Stimulated activated CD4-positive, alpha-beta T cell treated with anti-CD3 and anti-CD28 coated beads, Interleukin-4, amount 100 ng/mL, for 1 hour (primary cell): Measurements from ENCODE around the gene EPB42.

Experiments
- DNase-seq: peaks from one replicate; pipeline ENCODE4 v3.0.0-alpha.2; 2020

Gene EPB42

GRCh38 chr15:43220991-43221403, at the start of gene EPB42:
Gene EPB42, minus strand, starts transcription at chr15:43221018. Its CDS starts 193 bp downstream, at chr15:43220825.
- no peak for DNase-seq

DNA sequence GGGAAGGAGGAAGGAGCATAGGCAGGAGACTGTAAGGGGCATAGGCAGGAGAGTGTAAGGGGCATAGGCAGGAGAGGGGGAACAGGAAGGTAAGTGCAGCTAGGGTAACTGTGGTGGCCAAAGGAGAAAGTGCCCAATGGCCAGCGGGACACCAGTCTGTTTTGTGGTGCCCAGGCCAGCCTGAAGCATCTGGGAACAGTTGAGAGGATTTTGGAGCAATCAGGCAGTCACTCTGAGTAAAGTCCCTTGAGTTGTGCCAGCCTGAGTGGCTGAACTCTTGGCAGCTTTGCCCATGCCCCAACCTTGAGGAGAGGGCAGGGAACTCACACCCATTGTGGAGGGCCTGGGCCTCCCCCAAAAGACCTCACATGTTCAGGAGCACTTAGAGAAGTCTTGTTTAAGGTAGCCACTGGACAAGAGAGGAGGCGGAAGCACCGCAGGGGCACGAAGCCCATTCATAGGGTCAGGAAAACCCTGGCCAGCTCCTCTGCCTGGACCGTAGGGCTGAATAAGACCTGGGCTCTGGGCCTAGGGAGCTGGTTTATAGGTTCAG, 49.4 kb upstream of the EPB42 start:
- DNase-seq = no peak

DNA sequence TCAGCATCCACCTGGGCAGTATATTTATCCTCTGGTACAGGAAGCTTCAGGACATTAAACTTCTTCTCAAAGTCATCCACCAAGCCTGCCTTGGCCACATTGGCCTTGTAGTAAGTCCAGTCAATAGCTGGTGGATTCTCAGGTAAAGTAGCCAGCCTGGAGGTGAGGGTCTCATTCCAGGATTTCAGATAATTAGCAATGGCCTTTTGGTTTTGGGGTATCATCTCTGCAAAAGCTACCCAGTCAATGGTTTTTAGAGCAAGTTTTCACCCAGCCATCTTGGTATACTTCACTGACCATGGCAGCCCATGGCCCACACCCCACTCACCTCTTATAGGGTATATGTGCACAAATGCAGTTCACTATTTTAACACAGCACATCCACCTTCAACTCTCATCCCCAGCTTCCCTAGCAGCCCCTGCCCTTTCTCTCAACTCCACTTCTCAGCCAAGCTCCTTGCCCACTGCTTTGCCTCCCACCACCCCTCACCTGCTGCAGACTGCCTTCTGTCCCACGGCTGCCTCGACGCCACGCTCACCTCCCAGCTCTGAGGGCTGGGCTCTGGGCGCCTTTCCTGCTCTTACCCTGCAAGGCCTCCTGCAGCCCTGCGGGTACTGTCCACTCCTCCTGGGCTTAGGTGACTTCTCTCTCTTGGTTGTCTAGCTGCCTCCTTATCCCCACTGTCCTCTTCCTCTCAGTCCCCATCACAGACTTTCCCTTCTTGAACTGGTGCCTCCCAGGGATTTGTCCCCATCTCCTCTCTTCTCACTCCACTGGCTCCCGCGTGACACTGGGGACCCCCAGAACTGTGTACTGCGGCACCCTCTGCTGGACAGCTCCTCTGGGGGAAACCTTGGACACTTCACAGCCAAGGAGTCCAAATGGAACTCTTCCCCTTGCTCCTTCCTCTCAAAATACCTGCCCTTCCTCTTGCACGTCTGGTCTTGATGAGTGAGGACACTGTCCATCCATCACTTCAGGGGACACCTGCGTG, 47.6 kb upstream of the EPB42 start:
- DNase-seq = no peak

GRCh38 chr15:43267439-43267838, 46.6 kb upstream of the EPB42 start:
- DNase-seq = no peak

DNA sequence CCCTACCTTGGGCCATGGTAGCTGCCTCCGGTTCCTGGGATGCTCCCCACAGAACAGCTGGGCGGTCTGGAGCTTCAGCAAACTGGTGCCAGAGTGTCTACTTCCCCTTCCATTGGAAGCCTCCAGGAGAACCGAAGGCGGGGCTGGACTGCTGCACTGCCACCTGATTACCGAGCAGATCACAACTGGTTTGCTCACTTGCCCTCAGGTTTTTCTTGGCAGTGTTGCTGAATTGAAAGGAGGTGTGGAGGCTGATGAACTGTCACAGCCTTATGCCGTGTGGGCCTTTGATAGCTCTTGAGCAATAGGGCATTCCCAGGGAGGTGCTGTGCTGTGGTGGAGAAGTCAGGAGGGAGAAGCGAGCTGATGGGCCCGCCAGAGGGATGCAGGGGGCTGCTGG, 46.0 kb upstream of the EPB42 start, which contains the start of gene TGM5:
TGM5 (minus strand) TSS at position 95 of the 400 bp plus-strand sequence; CDS start at position 16, 79 bp downstream.
- DNase-seq = no peak

GRCh38 chr15:43266386-43266785, 45.6 kb upstream of the EPB42 start:
- DNase-seq = no peak

- no peak for DNase-seq
Measured at GRCh38 chr15:43260011-43260615, 39.3 kb upstream of the EPB42 start.

DNA sequence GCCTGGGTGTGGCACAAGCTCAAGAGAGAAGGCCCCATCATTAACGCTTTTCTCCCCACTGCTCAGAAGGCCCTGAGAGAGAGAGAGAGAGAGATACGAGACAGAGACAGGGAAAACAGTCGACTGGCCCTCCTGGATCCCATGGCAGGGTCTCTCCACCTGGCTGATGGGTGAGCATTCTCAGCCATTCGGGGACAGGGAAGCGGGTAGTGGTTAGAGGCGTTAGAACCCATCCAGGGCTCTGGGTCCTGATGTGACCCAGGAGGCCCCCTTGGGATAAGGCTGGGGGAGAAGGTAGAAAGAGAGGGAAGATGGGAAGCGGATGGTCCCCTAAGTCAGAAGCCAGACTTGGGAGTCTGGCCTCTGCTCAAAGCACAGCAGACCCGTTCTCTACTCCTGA, 38.0 kb upstream of the EPB42 start:
- DNase-seq = no peak

DNA sequence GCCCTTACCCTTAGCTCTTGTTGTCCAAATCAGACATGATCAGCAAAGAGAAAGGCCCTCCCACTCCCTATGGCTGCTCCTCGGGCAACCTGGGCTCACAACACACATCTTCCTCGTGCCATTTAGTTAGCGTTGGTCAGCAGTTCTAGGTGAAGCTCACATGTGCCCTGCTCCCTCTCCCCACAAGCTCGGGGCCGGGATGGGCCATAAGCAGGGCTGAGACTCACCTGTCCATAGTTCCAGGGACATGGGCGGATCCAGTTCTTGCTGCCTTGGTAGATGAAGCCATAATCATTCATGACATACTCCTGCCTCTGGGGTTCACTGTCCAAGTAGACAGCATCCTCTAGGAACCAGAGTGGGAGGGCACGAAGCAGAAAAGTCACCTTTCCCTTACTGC, 35.5 kb upstream of the EPB42 start:
- DNase-seq = no peak

GRCh38 chr15:43255376-43255775, 34.6 kb upstream of the EPB42 start:
- no peak for DNase-seq

DNA sequence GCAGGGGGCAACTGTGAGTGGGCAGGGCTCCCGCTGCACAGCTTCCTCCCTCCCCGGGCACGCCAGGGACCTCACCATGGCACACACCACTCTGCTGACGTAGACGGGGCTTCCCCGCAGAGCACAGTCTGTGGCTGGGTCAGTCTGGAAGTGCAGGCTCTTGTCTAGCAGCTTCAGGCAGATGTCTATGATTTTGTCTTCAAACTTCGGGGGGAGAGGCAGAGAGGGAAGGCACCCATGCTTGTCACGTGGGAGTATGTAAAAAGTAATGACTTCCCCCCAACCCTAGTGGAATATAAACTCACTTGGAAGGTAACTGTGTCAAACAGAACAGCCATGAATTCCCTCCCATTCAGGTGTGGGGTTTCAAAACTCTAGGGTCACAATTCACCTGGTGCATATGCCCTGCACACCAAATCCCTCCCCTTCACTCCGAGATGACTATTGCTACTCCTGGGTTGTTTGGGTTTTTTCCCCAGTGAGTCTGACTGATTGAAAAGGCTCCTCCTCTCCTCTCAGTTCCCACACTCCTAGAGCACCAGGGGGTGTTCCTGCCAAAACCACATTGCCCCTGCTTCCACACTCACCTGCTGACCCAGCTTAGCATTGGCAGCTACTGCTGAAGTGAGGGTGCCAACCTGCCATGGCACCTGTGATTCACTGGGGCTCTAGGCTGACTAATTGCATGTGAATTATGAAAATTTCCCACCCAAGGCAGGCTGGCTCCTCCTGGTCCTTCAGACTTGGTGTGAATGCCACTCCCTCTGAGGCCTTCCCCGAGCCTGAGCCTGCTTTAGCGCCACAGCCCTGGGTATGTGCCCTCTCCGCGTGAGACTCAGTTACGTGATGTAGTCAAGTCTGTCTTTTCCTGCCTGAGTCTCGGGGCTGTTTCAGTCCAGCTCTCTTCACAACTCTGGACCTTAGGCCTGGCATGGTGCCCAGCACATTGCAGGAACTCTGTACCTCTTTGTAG, 32.9 kb upstream of the EPB42 start:
- DNase-seq = peak; percentile 16

DNA sequence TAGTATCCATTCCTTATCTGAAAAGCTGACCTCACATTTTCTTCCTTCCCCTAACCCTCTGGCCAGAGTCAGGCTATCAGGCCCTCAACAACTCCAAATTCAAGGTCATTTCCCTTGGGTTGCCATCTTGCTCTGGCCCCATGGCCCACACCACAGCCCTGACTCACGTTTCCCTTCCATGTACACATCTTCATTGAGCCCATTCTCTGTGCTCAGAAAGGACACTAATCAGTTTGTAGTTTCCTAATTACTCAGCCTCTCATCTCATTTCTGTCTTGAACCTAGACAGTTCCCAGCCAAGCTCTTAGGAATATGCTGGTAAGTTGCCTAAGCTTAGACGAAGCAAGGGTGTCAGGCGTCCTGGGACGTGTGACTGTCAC, 31.0 kb upstream of the EPB42 start:
- no peak for DNase-seq

DNA sequence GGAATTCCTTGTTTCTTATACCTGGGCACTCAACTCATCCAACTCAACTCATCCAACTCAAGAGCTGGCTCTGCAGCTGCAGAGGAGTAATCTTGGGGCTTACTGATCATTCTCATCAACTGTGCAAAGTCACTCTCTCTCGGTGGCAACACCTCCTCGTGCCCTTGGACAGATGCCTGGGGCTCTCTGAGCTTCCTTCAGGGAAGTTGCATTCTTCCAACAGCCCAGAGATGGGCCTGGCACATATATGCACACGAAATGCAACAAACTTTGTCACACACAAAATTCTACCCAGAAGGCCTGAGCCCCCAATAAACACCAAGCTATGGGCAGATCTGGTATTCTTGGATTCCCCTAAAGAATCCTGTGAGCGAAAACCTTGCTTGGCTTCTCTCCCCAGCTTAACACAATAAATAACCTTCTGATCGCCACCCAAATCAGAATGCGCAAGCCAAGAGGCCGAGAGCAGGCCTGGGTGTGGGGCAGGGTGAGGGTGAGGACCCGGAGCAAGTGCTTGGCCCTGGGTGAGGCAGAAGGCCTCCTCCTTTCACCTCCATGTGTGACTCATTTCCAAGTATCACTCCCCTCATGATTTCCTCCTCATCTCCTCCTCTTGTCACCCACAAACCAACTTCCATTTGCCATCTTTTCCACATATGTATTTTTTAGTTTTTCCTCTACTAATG, 30.5 kb upstream of the EPB42 start:
- no peak for DNase-seq

DNA sequence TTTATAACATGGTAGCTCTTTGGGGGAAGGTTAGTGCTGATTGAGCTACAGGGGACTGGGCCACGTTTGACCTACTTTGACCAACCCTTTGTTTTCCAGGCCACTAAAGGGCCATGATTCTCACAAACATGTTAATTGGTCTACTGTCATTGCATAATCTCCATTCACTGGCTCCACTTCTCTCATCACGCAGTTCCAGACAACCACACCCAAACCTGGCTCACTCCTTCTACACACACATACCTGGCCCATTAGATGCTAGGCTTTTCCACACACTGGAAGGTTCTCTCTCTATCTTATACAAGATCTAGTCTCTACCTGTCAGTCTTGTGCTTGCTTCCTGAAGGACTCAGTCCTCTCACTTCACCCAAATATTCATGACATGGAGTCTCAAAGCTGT, 30.0 kb upstream of the EPB42 start:
- no peak for DNase-seq

DNA sequence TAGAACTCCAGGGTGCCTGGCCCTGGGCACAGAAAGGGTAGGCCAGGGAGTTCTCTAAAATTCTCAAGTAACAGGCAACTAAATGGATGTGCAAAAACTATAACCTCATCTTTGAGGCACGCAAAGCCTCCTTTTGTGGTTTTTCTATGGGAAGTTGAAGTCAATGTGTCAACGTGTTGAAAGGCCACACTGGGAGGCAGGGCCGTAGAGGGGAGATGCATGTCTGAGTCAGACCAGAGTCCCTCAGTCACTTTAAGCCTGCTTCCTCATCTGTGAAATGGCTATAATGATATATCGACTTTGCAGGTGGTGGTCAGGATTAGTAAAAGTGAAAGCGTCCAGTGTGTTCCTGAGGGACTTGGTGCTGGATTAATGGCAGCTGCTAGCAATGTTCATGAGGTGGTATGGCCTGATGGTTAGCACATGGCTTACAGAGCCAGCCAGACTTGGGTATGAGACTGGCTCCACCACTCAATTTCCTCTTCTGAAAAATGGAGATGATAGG, 28.9 kb upstream of the EPB42 start:
- no peak for DNase-seq

- no peak for DNase-seq
Measured at GRCh38 chr15:43249236-43249635, 28.4 kb upstream of the EPB42 start.

DNA sequence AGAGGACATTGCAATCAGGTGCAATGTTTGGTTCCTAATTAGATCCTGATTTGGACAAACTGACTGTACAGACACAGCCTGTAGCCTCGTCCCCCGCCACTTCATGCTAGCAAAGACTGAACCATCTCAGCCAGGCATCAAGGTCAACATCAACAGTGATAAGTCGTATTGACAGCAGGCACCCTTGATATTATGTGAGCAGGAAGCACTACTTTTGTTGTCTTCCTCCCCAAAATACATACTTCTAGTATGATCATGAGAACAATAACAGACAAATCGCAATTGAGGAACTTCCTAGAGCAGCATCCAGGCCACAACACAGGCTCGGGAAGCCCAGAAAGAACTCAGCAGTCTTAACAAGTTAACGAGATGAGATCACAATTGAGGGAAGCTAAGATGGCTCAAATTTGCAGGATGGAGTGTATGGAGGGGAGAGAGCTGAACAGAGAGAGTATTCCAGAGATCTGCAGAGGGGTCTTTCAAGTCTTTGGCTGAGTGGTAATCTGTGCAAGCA, 25.5 kb upstream of the EPB42 start:
- no peak for DNase-seq

DNA sequence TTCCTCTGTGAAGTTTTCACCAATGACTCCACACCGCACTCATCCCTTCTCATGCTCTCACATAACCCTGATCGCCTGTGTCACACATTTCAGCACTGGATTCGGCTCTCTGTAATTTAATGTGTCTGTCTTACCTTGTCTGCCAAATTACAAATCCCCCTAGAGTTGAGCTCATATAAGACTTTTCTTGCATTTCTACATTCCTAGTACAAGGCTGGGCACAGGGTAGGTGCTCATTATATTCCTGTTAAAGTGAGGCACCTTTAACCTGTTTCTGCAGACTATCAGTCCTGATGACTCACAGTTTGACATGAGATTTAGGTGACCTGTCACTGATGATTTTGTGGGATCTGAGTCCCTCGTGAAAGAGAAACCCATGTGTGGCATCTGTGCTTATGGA, 23.3 kb upstream of the EPB42 start:
- no peak for DNase-seq

GRCh38 chr15:43243020-43243645, 22.3 kb upstream of the EPB42 start:
- DNase-seq = no peak

DNA sequence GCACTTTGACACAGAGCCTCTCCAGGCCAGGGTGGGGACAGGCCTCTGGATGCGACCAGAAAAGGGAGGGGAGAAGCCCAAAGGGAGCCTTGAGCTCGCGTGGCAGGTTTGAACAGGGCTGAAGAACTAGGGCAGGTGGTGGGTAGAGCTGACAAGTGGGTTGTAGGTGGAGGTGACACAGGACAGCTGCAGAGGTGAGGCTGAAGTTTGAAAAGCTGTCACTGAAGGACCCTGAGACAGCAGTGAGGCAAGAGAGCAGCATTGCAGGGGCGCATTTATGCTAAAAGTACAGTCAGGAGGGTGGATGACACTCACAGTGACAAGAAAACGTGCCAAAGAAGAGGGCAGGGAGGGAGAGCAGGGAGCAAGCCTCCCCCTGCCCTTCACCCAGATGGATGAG, 21.8 kb upstream of the EPB42 start:
- DNase-seq = no peak

DNA sequence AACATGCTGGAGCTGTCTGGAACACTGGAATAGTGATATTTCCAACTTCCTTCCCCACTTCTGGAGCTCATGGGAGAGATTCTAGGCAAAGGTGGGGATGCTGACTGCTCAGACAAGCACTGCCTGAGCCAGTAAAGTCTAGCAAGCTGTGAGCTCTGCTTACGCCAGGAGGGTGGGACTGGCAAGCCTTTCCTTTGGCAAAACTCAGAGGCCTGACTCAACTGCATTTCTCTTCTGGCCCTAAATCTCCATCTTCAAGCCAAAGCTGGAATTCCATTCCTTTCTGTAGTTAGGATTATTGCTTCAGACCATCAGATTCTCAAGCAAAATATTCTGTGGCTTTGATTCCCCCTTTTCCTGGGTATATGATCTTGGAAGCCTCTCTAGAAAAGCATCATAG, 20.3 kb upstream of the EPB42 start:
- DNase-seq = no peak
